ENCODE data around the gene PSME1. TPM values are rescaled to one million over a fixed set of nuclear protein-coding genes. Genes with fewer than 3 reads are reported as not detected.
A peak's percentile ranks its signal among the peaks of the same experiment; 100 is the strongest.

PSME1 gene
- total and polyA plus RNA-seq, 10 of the 15 experiments (the other 5 are each of a cell fraction or from before 2014, with no cell fraction given) = 250 to 1,378 (median 412) TPM

GRCh38 chr14:24145690-24146452 lies 9.9 kb downstream of the PSME1 start:
- H2AFZ ChIP-seq (ENCODE audit: control insufficient read depth, low read depth, low read length) = 0 out of 2 replicates have a peak overlapping the region, but pooled peaks have one; percentile 8
- no peak for DNase-seq (ENCODE audit: low read depth, low spot score)
- no peak for FAIRE-seq
- H3K36me3 ChIP-seq (ENCODE audit: control insufficient read depth in 2 of 2, insufficient read depth in 2 of 2, low read length in 1 of 2) = peaks cover 8 to 39% of the 10 kb centered on the region in 2 experiments
- peaks cover 14% of the 10 kb centered on the region for H3K4me1 ChIP-seq (ENCODE audit: control insufficient read depth, insufficient read depth, low read length)
- H3K79me2 ChIP-seq (ENCODE audit: control insufficient read depth, insufficient read depth, low read length) = peaks cover 65% of the 10 kb centered on the region
- H3K4me3 ChIP-seq = peak overlapping the region; percentile 82
- H4K20me1 ChIP-seq (ENCODE audit: control insufficient read depth, insufficient read depth) = no peaks in the 10 kb centered on the region
- ChIA-PET SMC1A (ENCODE audit: uncharacterized antibody, unreplicated experiment) (interaction anchor here (0.9 to 4.8 kb wide), 12 partner anchors 9 to 96 kb away, joined by 3 to 54 read pairs (median 8); partner anchors contain the start of genes DCAF11, IPO4, IRF9 and NRL), CTCF (interaction anchor here (1.1 to 8.2 kb wide), 14 partner anchors 10 to 286 kb away, joined by 3 to 63 read pairs (median 6); partner anchors contain the start of genes CHMP4A, CIDEB, DCAF11 and IRF9), RAD21 (ENCODE audit: unreplicated experiment) (interaction anchor here (0.9 to 3.9 kb wide), 14 partner anchors 9 to 125 kb away, joined by 3 to 37 read pairs (median 8); partner anchors contain the start of genes DCAF11, IRF9, NRL and PCK2), POLR2A (interaction anchor here (0.5 to 5.8 kb wide), 20 partner anchors 10 to 176 kb away, joined by 3 to 99 read pairs (median 10); partner anchors contain the start of genes CHMP4A, CIDEB, DCAF11 and IPO4)
- ATAC-seq = no peak
- peak overlapping the region; percentile 94 for H3K27ac ChIP-seq (ENCODE audit: control insufficient read depth, insufficient read depth)
- BruUV-seq (replicated peaks) = no TSS peak
- intact Hi-C loops (cut with micrococcal nuclease; ENCODE audit: unreplicated experiment) (loop anchor here (5.0 kb wide), 1 partner anchor 151 kb away; the partner anchor contains the start of genes DHRS1 and NOP9), in situ Hi-C loops (cut with MboI) (no loop called here)
- peak overlapping the region; percentile 88 for H3K9ac ChIP-seq (ENCODE audit: control insufficient read depth, insufficient read depth, low read length)
- TF ChIP-seq RUNX3 (IDR thresholded peaks at IDR 0.05; ENCODE audit: low read length) (0 out of 2 replicates have a peak, but pooled peaks have one; percentile 30), IRF4 (IDR thresholded peaks at IDR 0.05; ENCODE audit: low read depth, low read length) (0 out of 2 replicates have a peak, but pooled peaks have one; percentile 34), RELA (IDR thresholded peaks at IDR 0.05; ENCODE audit: borderline replicate concordance, partially characterized antibody) (peak; percentile 67), MEF2A (IDR thresholded peaks at IDR 0.05; ENCODE audit: insufficient read depth, low read depth, low read length) (no peak), BCL3 (IDR thresholded peaks at IDR 0.05; ENCODE audit: borderline replicate concordance, insufficient read depth, low read depth, low read length, poor library complexity, severe bottlenecking) (no peak), DPF2 (IDR thresholded peaks at IDR 0.05) (0 out of 2 replicates have a peak, but pooled peaks have one; percentile 26)
- H3K4me2 ChIP-seq (ENCODE audit: control insufficient read depth, insufficient read depth) = peak overlapping the region; percentile 88
- 0% methylated on average over 9 of the region's 9 CpGs for WGBS (ENCODE audit: insufficient coverage, insufficient replicate concordance, low lambda C conversion rate, missing lambda C conversion rate)
- H3K27me3 ChIP-seq (replicated peaks in 1 of 2; ENCODE audit: control insufficient read depth in 2 of 2, insufficient read depth in 2 of 2, low read length in 1 of 2) = no peaks in the 10 kb centered on the region
- H3K9me3 ChIP-seq (replicated peaks; ENCODE audit: control insufficient read depth, insufficient read depth, low read length) = no peaks in the 10 kb centered on the region
